Measurements from ENCODE around the gene NRXN3.

- TF ChIP-seq ZBTB7A (tag by site-specific recombination; IDR thresholded peaks at IDR 0.05; ENCODE audit: low read depth), result no peak
- TF ChIP-seq ZNF214 (tag by site-specific recombination; IDR thresholded peaks at IDR 0.05; ENCODE audit: borderline replicate concordance), result no peak
- TF ChIP-seq, protein P1, sequence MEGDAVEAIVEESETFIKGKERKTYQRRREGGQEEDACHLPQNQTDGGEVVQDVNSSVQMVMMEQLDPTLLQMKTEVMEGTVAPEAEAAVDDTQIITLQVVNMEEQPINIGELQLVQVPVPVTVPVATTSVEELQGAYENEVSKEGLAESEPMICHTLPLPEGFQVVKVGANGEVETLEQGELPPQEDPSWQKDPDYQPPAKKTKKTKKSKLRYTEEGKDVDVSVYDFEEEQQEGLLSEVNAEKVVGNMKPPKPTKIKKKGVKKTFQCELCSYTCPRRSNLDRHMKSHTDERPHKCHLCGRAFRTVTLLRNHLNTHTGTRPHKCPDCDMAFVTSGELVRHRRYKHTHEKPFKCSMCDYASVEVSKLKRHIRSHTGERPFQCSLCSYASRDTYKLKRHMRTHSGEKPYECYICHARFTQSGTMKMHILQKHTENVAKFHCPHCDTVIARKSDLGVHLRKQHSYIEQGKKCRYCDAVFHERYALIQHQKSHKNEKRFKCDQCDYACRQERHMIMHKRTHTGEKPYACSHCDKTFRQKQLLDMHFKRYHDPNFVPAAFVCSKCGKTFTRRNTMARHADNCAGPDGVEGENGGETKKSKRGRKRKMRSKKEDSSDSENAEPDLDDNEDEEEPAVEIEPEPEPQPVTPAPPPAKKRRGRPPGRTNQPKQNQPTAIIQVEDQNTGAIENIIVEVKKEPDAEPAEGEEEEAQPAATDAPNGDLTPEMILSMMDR (tag by site-specific recombination; IDR thresholded peaks at IDR 0.05), result no peak
- TF ChIP-seq ZNF76 (tag by site-specific recombination; IDR thresholded peaks at IDR 0.05; ENCODE audit: borderline replicate concordance, low read depth), result no peak
- no peak for TF ChIP-seq TRIM28 (IDR thresholded peaks at IDR 0.05; ENCODE audit: borderline replicate concordance, low read length)
- TF ChIP-seq ZBTB8A (tag by site-specific recombination; IDR thresholded peaks at IDR 0.05), result no peak
- TF ChIP-seq SETDB1 (IDR thresholded peaks at IDR 0.05; ENCODE audit: insufficient read length, low read length), result no peak
- TF ChIP-seq YY1 (tag by site-specific recombination; IDR thresholded peaks at IDR 0.05), result no peak
Observed at GRCh38 chr14:79543967-79544697, 1374.0 kb downstream of the NRXN3 start.
